GM21447 (cell line): ENCODE results near the gene SORT1.

ENCODE experiments used
- ATAC-seq: cut with Tn5 transposase; IDR thresholded peaks from one replicate; pipeline ENCODE4 v1.9.1; 2021; ENCODE audit not compliant: unreplicated experiment

SORT1 gene

DNA sequence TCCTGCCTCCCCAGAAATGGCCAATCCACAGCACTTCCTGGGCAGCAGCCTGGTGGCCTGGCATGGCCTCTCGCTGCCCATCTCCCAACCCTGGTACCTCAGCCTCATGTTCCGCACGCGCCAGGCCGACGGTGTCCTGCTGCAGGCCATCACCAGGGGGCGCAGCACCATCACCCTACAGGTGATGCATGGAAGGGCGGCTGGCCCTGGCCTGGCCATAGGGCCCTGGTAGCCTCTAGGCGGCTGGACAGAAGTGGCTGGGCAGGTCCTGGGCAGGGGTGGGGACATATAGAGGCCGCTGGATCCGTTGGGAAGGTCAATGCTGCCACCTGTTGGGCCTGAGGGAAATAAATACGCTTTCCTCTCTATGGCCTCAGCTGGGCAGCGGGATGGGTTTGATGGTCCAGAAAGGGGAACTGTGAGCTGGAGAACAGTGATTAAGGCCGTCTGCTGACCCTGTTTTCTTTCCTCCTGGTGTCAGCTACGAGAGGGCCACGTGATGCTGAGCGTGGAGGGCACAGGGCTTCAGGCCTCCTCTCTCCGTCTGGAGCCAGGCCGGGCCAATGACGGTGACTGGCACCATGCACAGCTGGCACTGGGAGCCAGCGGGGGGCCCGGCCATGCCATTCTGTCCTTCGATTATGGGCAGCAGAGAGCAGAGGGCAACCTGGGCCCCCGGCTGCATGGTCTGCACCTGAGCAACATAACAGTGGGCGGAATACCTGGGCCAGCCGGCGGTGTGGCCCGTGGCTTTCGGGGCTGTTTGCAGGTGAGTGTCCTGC is 133.9 kb downstream of the SORT1 start:
- peak; percentile 59 for ATAC-seq

DNA sequence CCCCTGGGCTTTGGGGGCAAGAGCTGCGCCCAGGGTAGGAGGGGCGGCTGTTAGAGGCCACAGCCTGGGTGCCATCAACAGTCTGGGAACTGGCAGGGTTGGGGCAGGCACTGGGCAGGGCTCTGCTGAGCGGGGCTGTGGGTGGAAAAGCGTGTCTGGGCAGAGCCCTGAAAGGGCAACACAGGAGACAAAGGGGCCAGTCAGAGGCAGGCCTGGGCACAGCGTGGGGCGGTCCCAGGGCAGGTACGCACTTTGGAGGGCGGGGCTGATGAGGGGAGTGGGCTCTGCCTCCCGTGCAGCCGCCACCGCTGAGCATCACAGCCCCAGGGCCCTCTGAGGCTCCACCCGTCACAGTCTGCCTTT is 134.5 kb downstream of the SORT1 start:
- no peak for ATAC-seq

DNA sequence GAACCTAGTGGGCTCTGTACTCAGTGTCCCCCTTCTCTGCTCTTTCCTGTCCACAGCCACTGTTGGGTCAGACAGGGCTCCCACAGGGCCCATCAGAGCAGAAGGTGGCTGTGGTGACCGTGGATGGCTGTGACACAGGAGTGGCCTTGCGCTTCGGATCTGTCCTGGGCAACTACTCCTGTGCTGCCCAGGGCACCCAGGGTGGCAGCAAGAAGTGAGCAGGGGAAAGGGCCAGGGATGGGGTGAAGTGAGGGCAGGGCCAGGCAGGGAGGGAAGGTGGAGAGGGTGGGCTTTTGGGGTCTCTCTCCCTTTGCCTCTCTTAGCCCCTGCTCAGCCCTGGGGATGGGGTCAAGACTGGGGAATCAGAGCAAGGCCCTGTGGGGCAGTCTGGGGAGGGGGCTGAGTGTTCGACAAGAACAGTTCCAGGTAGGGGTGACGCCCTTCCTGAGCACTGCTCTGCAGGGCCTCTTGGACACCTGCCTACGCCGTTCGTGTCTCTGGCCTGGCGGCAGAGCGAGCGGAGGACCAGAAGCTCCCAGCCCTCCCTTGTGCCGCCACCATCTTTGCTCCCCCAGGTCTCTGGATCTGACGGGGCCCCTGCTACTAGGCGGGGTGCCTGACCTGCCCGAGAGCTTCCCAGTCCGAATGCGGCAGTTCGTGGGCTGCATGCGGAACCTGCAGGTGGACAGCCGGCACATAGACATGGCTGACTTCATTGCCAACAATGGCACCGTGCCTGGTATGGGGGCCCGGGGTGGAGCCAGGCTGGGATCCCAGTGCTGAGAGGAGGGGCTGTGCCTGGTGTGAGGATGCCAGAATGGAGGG is 135.3 kb downstream of the SORT1 start:
- no peak for ATAC-seq

DNA sequence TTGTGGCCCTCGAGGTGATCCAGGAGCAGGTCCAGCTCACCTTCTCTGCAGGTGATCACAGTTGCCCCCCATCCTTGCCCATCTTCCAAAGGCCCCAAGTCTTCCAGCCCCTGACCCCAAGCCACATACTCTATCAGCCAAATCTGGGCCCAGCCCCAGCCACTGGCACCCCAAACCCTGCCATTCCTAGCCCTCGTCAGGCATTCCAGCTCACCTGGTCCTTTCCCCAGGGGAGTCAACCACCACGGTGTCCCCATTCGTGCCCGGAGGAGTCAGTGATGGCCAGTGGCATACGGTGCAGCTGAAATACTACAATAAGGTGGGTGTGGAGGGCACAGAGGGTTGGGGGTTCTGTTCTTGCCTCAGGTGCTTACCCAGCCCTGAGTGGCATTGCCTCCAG is 136.1 kb downstream of the SORT1 start:
- no peak for ATAC-seq

DNA sequence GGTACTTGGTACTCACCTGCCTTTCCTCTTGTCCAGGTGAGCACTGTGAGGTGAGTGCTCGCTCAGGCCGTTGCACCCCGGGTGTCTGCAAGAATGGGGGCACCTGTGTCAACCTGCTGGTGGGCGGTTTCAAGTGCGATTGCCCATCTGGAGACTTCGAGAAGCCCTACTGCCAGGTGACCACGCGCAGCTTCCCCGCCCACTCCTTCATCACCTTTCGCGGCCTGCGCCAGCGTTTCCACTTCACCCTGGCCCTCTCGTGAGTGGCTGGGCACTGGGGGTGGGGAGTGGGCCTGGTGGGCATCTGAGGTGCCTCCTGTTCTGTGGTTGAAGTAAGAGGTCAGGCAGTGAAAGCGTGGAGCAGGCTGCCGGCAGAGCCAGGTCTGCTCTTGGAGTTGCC is 136.7 kb downstream of the SORT1 start:
- ATAC-seq, result no peak

DNA sequence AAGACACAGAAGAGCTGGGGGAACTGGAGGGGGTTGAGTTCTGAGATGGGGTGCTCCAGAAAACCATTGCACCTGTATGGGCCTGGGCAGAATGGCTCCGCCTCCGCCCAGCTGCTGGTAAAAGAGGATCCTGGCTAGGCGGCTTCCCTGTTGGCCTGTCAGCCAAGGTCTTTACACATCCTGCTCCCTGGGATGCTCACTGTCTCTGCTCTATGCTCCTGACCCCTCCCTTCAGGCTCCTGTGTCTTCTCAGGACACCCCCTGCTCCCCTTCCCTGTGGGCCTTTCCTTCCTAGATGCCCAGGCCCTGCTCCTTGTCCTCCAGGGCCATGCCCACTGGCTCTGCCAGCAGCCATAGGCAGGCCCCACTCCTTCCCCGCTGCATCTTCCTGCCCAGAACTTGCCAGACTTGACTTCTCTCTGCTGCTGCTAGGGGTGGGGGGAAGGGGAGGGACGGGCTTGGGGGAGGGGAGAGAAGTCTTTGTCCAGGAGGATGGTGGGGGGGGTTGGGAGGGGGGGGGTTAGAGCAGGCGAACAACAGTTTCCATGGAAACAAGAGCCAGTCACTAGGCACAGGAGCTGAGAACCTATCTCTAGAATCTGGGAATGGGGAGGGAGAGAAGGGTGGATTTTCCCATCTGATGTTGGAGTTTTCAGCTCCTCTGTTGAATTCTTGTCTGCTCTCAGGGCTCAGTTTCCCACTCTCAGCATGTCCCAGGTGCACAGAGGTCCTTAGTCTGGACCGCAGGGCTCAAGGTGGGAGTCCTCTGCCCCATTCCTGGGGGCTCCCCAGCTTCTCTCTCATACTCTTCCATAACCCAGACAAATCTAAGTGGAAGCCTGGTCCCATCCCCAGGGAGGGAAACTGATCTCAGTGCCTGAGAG is 137.8 kb downstream of the SORT1 start:
- ATAC-seq, result no peak
